A673 (cell line): ENCODE measurements around the gene PIAS1.

Experiments
- CTCF ChIP-seq: fragments of 300-800, 200-600 bp; sonication (generic); conservative IDR thresholded peaks from 2 replicates; pipeline ENCODE4 v1.5.1; 2017; ENCODE audit warnings: low read depth, mild to moderate bottlenecking, antibody characterized with exemption, low read length, moderate library complexity, mixed read lengths
- EZH2 ChIP-seq: fragments of 200-600 bp; sonication (generic); IDR thresholded peaks from 2 replicates; pipeline ENCODE4 v1.6.1; 2017; ENCODE audit warnings: borderline replicate concordance, low read depth, mild to moderate bottlenecking, mixed read lengths, antibody characterized with exemption, low read length; ENCODE audit not compliant: poor library complexity, severe bottlenecking

GRCh38 chr15:68214838-68215254 lies 160.7 kb downstream of the PIAS1 start:
- TF ChIP-seq CTCF, result no peak
- no peak for TF ChIP-seq EZH2
